Kidney glomerular epithelial cell (primary cell): ENCODE results near the gene TMEM35A.
"Not testable (repeated sequence)": the region's sequence is repeated elsewhere in the genome, so short reads cannot be mapped to it uniquely, and the experiment has no call there.

Experiments
- DNase-seq: peaks from one replicate; lab custom pipeline; 2025; lab: John Stamatoyannopoulos, UW

Gene TMEM35A, protein sequence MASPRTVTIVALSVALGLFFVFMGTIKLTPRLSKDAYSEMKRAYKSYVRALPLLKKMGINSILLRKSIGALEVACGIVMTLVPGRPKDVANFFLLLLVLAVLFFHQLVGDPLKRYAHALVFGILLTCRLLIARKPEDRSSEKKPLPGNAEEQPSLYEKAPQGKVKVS

GRCh38 chrX:101078716-101079598 is at the start of gene TMEM35A:
TMEM35A (plus strand) TSS chrX:101078879; CDS start chrX:101079003, 124 bp downstream.
- no peak for DNase-seq

DNA sequence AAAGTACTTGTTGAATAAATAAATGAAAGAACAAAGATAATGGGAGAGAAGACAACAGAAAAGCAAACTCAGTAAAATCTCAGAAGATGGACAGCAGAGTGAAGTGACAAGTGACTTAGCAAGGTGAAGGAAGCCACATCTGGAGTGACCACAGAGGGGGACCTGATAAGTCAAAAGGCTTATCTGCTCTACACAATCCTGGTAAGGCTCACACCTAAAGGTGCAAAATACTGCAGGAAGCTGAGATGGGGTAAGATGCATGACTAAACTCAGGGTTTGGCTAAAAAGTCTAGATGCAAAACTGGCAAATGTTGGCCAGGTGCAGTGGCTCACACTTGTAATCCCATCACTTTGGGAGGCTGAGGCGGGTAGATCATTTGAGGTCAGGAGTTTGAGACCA is 49.0 kb upstream of the TMEM35A start:
- DNase-seq = no peak

GRCh38 chrX:101037231-101037630 is 41.4 kb upstream of the TMEM35A start:
- no peak for DNase-seq

DNA sequence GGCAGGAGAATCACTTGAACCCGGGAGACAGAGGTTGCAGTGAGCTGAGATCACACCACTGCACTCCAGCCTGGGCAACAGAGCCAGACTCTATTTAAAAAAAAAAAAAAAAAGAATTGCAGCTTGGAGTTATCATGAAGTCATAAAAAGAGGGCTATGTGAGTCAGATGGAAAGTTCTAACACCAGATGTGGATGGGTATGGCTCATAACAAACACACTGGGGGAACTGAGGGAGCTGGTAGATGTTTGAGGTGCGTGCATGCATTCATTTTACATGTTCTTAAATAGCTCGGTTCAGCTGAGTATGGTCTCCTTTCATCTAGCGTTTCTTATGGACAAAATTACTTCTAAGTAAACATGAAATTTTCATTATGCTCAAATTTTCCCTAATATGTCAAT is 38.5 kb upstream of the TMEM35A start:
- DNase-seq = no peak

DNA sequence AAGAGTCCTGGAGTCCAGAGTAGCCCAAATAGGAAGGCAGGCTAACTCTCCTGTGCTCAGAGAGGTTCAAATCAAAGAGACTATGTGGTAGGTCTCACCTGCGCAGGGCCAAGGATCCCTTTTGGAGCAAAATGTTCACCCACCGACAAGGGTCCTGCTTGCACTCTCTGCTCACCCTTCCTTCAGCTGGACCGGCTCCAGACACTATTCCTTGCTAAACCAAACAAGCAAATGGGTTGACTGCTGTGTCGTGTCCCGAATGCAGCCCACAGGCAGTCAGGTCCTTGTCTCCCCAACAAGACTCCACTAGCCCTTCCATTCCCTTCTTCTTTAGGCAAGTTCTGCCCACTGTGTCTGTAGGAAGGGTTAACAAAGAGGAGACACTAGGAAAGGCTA is 27.5 kb upstream of the TMEM35A start:
- no peak for DNase-seq

- peak; percentile 45 for DNase-seq
Observed at GRCh38 chrX:101051549-101052302, 27.0 kb upstream of the TMEM35A start, which contains the start of gene TRMT2B. TRMT2B (minus strand) TSS chrX:101052111; CDS start chrX:101042289, 9,822 bp downstream.

- not testable (repeated sequence) for DNase-seq
Observed at GRCh38 chrX:101056551-101056950, 22.1 kb upstream of the TMEM35A start.

- DNase-seq = no peak
Observed at GRCh38 chrX:101057093-101057714, 21.5 kb upstream of the TMEM35A start.

- DNase-seq = no peak
Observed at GRCh38 chrX:101062176-101062575, 16.5 kb upstream of the TMEM35A start.

DNA sequence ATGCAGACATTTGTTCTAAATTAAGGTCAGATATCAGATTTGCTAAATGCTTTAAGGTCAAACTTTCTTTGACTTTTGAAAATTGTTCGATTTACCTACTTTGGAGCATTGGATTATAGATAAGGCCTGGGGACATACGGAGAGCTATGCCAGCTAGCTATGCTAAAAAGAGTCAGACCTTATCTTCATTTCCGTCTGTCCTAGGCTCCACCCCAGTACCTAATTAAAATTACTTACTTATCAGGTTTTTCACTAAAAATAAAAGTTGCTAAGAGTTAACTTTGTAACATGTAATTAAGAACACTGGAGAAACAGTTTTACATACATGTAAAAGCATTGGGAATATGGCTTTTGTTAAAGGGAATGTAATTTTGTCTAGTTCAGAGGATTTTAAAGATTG is 7.1 kb upstream of the TMEM35A start:
- no peak for DNase-seq

DNA sequence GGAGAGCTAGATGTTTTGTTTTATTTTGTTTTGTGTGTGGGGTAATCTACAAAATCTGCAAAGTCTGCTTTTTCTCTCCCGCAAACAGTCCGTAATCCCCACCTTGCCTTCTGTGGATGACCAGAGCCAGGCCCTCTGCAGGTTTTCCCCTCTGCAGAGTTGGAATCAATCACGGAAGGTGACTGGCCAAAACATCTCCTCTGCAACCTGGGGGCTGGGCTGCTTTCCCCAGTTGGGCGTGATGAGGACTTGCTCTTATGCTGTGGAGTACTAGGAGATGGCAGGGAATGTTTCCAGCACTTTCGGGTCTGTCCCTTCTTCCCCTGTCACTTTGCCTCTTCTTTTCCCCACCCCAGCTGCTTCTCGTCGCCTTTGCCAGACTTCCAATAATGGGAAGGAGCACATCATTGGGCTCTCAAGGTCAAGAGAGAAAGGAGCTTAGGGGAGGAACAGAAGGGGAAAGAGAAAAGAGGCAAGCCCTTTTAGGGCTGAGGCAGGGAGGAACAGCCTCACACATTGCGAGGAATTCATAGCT is 1.1 kb downstream of the TMEM35A start:
- DNase-seq = no peak

DNA sequence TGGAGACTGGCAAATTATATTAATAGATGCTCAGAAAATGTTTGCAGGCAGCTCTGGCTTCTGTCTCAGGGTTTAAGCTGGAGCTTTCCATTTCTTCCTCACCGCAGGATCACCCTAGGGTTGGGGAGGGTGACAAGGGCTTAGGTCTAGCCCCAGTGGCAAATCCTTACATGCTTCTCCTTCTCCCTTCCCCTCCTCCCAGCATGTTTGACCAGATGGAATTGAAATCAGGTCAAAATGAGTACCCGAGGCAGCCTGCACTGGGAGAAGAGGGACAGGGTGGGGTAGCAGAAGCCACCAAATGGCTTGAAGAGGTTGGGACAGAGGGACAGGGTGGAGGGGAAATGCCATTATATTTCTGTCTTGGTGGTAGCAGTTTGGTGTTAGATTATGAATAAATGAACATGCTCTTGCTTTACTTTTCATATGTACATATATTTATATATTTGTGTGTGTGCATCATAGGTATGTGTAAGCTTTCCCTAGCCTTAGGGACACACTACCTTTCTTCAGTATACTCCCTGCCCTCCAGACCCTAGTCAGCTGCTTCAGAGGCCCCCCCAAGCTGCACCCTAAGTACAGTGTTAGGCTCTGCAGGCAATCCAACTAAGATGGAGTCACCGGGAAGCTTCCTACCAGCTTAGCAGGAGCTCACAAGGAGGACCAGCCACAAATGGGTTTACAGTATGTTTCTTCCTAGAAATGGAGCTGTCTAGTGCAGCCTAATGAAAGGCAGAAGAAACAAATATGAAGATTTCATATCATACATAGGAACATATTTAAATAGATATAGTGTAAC is 1.8 kb downstream of the TMEM35A start:
- no peak for DNase-seq

GRCh38 chrX:101081231-101081630 is 2.6 kb downstream of the TMEM35A start:
- DNase-seq = no peak

- no peak for DNase-seq
Observed at GRCh38 chrX:101091817-101092216, 13.1 kb downstream of the TMEM35A start.

- DNase-seq = peak; percentile 79
Observed at GRCh38 chrX:101097546-101098453, 19.1 kb downstream of the TMEM35A start, which contains the start of gene CENPI. CENPI (plus strand) TSS chrX:101098204; CDS start chrX:101101071, 2,867 bp downstream.

- no peak for DNase-seq
Observed at GRCh38 chrX:101108284-101108683, 29.6 kb downstream of the TMEM35A start.

DNA sequence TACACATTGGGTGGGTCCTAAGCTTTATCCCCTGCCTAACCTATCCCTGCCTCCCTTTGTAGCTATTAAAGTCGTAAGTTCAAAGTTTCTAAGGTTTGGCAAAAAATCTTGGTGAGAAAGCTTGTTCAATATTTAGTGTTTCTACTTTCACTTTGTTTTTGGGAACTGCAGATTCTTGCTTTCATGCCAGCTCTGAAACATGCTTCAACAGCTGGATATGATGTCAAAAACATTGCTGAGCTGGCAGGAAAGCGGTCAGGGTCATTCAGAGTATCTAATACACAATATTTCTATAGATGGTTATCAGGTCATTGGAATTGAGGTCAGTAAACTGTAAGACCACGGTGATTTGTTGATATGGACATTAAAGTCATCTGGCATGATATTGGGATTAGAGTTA is 39.0 kb downstream of the TMEM35A start:
- DNase-seq = no peak

DNA sequence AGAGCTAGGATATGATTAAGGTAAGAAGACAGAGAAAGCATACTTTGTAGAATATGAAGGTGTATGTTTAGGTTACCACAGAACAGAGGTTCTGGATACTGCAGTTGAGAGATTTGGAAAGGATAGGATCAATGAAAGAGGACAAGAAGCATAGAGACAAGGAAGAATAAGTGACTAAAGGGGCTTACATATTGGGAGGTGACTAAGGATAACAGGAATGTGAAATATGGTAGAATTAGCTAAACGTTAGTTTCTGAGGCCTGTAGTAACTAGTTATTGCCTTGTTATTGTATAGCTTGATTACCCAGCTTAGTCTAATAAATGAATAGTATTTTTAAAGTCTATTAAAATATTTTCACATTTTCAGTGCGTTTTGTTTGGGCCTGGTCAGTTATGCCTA is 57.6 kb downstream of the TMEM35A start:
- no peak for DNase-seq
